ENCODE measurements around the gene PLCD3.

- TF ChIP-seq POLR2A (IDR thresholded peaks at IDR 0.05) = no peak
- TF ChIP-seq CTCF (IDR thresholded peaks at IDR 0.05) = no peak
Observed at GRCh38 chr17:45073414-45074070, 58.8 kb downstream of the PLCD3 start.

Measured in Peyer's patch (tissue), 4 donors.